T-helper 1 cell (primary cell): ENCODE results near the gene BRSK2.
"Not testable (repeated sequence)": the region's sequence is repeated elsewhere in the genome, so short reads cannot be mapped to it uniquely, and the experiment has no call there.

Source experiments
- DNase-seq, 5 donors: peaks; one replicate each; pipeline ENCODE4 v3.0.0-alpha.2; 2012 to 2020

The BRSK2 gene

DNA sequence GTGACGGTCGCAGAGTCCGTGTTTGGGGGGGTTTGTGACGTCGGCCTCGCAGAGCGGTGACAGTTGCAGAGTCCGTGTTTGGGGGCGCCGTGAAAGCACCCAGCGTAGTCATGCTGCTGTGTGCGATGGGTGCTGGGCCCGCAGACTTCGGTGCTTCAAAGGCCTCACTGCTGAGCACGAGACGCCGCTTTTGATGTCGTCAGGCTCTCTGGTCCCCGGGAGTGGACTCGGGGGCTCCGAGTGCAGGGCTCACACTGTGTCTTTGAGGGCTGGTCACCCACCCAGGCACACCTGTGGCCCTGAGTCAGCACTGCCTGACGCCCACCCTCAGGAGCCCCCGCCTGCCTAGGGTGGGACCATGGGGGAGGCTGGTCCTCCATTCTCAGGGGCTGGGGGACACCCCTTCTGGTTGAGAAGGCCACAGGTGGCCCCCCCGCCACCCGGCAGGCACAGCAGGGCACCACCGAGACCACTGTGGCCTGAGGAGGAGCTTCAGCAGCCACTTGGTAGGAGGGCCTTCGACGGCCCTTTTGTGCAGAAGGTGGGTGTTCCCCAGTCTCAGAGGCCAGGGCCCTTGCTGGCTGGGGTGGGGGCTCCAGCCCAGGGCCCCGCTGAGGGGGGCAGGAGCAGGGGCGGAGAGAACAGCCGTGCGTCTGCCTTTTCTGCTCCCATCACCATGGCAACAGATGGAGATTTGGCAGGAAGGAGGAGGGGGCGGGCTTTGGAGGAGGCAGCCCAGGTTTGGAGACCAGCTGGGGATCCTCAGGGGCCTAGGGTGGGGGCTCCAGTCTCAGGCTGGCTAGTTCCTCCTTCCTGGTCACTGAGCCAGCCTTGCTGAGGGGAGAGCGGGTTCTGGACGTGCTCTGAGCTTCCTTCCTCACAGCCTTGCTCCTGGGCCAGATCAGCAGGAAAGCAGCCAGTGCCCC is 20.9 kb downstream of the BRSK2 start:
- DNase-seq = no peak

GRCh38 chr11:1411301-1411700 is 21.6 kb downstream of the BRSK2 start:
- DNase-seq = no peak

- DNase-seq = not testable (repeated sequence)
These were observed 22.0 kb downstream of the BRSK2 start for GRCh38 chr11:1411739-1412138.

DNA sequence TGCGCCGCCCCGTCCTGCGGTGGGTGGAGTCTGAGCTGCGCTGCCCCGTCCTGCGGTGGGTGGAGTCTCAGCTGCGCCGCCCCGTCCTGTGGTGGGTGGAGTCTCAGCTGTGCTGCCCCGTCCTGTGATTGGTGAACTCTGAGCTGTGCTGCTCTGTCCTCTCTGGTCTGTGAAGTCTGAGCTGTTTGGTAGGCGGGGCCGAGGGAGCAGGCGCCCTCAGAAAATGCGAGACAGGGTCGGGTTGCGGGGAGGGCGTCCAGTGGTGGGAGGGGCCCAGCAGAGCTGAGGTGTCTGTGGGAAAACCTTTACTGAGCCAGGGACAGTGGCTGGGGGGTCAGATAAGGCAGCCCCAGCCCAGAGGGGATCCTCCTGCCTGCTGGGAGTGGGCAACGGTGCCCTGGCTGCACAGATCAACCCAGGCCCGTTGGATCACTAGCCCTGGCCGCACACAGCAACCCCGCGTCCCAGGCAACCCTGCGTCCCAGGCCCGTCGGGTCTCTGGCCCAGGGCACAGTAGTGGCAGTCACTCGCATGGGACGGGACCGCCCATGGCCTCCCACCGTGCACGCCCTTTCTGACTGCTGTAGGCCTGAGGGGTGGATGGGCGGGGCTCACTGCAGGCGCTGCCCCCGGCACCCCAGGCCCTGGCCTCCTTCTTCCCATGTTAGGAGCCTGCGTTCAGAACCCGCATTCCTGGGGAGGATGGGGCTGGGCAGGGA is 22.8 kb downstream of the BRSK2 start:
- DNase-seq = no peak

GRCh38 chr11:1414650-1415049 is 24.9 kb downstream of the BRSK2 start:
- no peak for DNase-seq

DNA sequence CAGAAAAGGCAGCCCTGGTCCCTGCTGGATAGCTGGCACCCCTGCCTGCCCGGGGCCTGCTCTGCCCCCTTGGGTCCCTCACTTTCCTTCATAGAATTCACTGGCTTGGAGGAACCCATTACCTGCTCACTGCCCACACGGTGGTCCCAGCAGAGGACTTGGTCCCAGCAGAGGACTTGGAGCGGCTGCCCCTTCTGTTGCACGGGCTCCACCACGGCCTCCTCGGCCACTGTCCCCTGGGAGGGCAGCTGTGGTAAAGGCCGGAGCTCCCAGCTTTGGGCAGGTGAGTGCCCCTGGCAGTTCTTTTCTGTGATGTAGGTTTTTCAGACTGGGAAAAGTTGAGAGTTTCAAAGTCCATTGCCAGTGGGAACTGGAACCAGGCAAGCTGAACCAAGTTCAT is 25.9 kb downstream of the BRSK2 start:
- no peak for DNase-seq

GRCh38 chr11:1418192-1418795 is 28.6 kb downstream of the BRSK2 start:
- not testable (repeated sequence) for DNase-seq

DNA sequence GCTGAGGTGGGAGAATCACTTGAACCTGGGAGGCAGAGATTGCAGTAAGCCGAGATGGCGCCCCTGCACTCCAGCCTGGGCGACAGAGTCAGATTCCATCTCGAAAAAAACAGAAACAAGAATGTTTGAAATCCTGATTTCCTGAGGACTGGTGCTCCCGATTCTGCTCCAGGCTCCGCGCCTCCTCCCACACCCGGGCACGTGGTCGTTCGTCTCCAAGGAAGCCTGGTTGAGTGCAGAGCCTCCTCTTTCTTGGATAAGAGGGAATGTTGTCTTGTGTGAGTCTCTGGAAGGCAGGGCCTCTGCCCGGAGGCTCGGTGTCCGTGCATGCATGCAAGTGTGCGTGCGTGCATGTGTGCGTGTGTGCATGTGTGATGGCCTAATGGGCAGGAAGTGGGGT is 30.1 kb downstream of the BRSK2 start:
- no peak for DNase-seq

DNA sequence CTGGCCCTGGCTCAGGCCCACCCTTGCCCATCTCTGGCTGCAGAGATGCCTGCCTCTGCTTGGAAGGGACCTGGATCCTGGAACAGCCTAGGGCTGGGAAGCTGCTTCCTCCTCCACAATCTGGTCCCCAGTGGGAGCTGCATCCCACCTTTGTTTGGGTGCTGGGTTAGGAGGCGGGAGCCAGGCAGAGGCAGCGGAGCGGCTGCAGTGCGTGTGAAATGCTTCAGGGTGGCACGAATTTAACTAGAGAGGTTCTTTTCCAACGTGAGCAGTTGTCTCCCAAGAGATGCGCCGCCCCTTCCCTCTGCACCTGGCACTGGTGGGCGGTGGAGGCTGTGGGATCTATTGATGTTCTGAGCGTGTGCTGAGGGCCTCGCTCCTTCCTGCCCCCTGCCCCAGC is 31.6 kb downstream of the BRSK2 start:
- DNase-seq = no peak

DNA sequence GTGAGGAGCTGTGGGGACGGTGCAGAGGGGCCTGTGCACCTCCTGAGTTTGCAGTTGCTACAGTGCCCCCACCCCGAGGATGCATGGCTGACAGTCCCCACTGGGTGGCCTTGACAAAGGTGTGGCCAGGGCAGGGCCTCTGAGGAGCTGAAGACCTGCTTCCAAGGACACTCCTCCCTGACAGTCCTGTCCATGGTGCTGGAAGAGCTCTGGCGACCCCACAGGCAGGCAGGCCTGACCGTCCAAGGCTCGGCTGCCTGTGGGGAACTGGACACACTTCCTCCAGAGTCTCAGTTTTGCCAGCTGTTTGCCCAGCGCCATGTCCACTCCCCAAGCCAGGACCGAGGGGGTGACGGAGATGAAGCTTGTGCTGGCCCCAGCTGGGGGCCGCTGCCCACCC is 32.7 kb downstream of the BRSK2 start:
- DNase-seq = no peak

DNA sequence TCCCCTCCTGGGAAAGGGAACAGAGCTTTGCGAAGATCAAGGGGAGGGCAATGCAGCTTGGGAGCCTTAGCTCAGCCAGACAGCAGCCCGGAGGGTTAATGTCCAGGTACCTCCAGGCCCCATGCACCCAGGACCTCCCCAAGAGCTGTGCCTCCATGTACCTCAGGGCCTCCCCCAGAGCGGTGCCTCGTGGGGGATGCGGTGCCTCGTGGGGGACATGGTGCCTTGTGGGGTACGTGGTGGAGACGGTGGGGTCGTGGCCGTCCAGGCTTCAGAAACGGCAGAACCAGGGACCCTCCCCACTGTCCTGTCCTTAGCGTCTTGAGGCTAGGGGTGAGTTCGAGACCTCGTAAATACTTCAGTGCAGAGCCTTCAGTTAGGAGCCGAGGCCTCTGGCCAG is 33.2 kb downstream of the BRSK2 start:
- DNase-seq = no peak

DNA sequence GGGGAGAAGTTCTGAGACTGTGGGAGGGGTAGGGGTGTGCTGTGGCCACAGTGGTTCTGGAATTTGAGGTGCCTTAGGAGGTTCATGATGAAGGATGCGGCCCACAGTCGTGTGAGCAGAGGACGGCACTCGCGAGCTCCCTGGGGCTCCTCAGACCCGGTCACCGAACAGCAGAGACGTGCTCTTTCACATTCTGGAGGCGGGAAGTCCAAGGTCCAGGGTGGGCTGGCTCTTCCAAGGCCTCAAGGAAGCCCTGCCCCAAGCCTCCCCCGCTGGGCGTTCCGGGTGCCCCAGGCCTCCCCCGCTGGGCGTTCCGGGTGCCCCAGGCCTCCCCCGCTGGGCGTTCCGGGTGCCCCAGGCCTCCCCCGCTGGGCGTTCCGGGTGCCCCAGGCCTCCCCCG is 33.7 kb downstream of the BRSK2 start:
- not testable (repeated sequence) for DNase-seq

DNA sequence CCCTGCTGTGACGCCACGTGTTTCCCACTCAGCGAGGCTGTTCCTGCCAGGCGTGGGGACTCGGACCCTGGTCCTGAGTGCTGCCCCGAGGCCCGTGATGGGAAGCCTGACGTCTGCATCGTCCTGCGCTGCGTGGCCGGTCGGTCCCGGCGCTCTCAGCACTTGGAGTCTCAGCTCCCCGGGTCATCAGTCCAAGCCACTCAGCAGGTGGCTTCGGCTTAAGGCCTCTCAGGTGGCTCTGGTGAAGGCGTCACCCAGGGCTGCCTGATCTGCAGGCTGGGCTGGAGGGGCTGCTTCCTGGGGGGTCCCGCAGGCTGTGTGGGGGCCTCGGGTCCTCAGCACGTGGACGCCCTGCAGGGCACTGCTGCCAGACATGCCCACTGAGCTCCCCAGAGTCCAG is 35.3 kb downstream of the BRSK2 start:
- no peak for DNase-seq

DNA sequence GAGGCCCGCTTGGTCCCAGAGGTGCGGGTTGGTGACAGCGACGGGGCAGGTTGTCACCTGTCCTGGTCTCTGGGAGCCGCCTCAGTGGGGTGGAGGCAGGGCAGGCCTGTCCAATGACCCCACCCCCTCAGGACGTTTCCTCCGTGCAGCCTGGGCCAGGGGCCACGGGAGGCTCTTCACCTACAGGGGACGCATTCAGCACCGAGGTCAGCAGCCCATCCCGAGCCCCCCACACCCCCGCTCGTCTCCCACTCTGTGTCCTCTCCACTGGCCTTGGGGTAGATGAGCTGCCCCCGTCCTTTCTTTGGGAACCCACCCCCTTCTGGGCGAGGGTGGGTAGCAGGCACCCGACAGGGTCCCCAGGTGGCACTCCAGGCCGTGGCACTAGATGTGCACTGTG is 35.7 kb downstream of the BRSK2 start:
- DNase-seq = no peak

DNA sequence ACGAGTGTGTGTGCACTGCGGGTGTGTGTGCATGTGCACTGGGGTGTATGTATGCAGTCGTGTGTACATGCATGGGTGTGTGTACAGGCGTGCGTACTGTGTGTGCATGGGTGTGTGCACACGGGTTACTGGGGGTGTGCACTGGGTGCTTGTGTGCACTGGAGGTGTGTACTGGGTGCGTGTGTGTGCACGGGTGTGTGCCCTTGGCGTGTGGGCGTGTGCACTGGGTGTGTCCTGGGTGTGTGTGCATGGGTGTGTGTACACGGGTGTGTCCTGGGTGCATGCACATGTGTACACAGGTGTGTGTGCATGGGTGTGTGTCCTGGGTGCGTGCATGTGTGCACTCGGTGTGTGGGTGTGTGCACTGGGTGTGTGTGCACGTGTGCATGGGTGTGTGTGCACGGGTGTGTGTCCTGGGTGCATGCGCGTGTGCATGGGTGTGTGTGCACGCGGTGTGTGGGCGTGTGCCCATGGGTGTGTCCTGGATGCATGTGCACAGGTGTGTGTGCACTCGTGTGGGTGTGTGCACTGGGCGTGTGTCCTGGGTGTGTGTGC is 39.1 kb downstream of the BRSK2 start:
- DNase-seq = no peak

- DNase-seq = no peak
These were observed 43.8 kb downstream of the BRSK2 start for GRCh38 chr11:1433568-1433967.

GRCh38 chr11:1433977-1434640 is 44.4 kb downstream of the BRSK2 start:
- no peak for DNase-seq

GRCh38 chr11:1435479-1435819 is 45.7 kb downstream of the BRSK2 start:
- DNase-seq = not testable (repeated sequence)

DNA sequence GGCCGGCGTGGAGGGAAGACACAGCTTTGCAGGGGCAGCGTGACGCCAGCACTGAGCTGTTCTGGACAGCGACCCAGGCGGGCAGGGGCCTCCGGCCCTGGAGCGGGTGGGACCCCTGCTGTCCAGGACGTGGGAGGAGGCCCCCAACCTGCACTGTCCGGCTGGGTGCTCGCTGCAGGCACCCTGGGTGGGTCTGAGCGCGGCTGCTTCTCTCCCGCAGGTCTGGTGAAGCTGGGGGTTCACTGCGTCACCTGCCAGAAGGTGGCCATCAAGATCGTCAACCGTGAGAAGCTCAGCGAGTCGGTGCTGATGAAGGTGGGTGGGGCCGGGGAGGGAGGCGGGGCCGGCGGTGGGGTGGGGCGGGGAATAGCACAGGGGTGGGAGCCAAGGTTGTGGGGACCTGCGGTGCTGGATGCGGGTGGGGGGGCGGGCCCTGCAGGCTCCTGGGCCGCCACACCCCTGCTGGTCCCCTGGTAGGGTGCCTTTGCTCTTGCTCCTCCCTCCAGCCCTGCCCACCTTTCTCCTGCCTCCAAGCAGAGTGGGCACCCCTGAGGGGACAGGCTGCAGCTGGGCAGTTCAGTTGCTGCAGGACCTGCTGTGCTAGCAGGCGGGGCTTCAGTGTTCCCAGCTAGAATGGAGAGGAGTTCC is 46.2 kb downstream of the BRSK2 start:
- no peak for DNase-seq

- DNase-seq = no peak
These were observed 46.8 kb downstream of the BRSK2 start for GRCh38 chr11:1436468-1437039.

DNA sequence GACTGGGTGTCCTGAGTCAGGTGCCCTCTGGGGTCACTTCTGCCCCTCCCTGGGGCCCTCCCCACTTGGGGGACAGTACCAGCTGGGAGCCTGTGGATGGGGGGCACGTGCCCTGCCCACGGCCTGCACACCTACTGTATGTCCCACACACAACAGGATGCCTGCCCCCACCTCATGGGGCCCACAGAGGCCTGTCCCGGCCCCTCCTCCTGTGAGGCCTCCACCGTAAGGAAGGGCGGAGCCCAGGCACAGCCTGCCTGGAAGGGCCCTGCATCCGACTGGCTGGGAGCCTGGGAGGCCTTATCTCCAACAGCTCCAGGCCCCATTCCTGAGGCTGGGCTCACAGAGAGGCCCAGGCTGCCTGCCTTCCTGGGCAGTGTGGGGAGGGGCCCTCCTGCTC is 47.8 kb downstream of the BRSK2 start:
- DNase-seq = no peak
